BJ (cell line): ENCODE results near the gene TAMM41. TPM values are rescaled to one million over a fixed set of nuclear protein-coding genes. Genes with fewer than 3 reads are reported as not detected.

Experiments used
- CTCF ChIA-PET: fragments of 350-600 bp; formaldehyde crosslinking; extraction: SDS; loops from one replicate; lab custom pipeline; 2021; ENCODE audit warnings: antibody characterized with exemption, inconsistent platforms; lab: Yijun Ruan, JAX
- POLR2A ChIA-PET: fragments of 300-600 bp; sonication (Branson Sonifier 250); formaldehyde crosslinking; extraction: SDS; loops from one replicate; lab custom pipeline; 2021; ENCODE audit warnings: antibody characterized with exemption; lab: Charles Lee
- DNase-seq: peaks from one replicate; pipeline ENCODE4 v3.0.0-alpha.2; 2011; ENCODE audit warnings: low read depth
- H3K27me3 ChIP-seq: 2 replicates; pipeline ENCODE4 v1.6.0; 2011; ENCODE audit warnings: low read length; ENCODE audit not compliant: control insufficient read depth, insufficient read depth
- H3K36me3 ChIP-seq: 2 replicates; pipeline ENCODE4 v1.5.1; 2011; ENCODE audit warnings: low read length; ENCODE audit not compliant: control insufficient read depth, insufficient read depth
- H3K4me3 ChIP-seq: 2 replicates; pipeline ENCODE4 v1.5.1; 2011; ENCODE audit warnings: low read depth, mild to moderate bottlenecking, control low read depth, low read length
- CTCF ChIP-seq: IDR thresholded peaks from 2 replicates; pipeline ENCODE4 v1.5.1; 2011; ENCODE audit warnings: low read depth, mild to moderate bottlenecking, control low read depth, inconsistent platforms, low read length, moderate library complexity; ENCODE audit not compliant: insufficient read depth
- polyA plus RNA-seq: library from polyadenylated mRNA; depleted of rRNA; stranded (reverse); fragments of >200 nt; gene quantifications from 2 replicates; pipeline ENCODE4 v1.2.3, GENCODE V29; 2011

The TAMM41 gene
- polyA plus RNA-seq, 1 experiment = 10.0 TPM

- TF ChIP-seq CTCF = no peak
- ChIA-PET POLR2A (no interaction called here), CTCF (interaction anchor here (0.6 to 1.3 kb wide), 3 partner anchors 35 to 646 kb away, joined by 3 to 4 read pairs (median 3); no protein-coding TSS in a partner anchor)
- Histone ChIP-seq H3K36me3 (peaks cover 5% of the 10 kb centered on the region), H3K4me3 (no peak overlapping the region), H3K27me3 (no peaks in the 10 kb centered on the region)
- no peak for DNase-seq
Observed at GRCh38 chr3:11814663-11815062, 32.0 kb downstream of the TAMM41 start.

GRCh38 chr3:11810276-11810675 is 36.4 kb downstream of the TAMM41 start:
- no peaks in the 10 kb centered on the region for H3K27me3 ChIP-seq
- CTCF ChIA-PET = interaction anchor here (0.7 to 1.6 kb wide), 2 partner anchors 10 to 543 kb away, joined by 3 to 4 read pairs; no protein-coding TSS in a partner anchor
- TF ChIP-seq CTCF = peak; percentile 22; the same call in 1 of the 2 replicates
- H3K4me3 ChIP-seq = no peak overlapping the region
- POLR2A ChIA-PET = no interaction called here
- DNase-seq = peak; percentile 63
- peaks cover 7% of the 10 kb centered on the region for H3K36me3 ChIP-seq

GRCh38 chr3:11808231-11808630 is 38.5 kb downstream of the TAMM41 start:
- no peak for TF ChIP-seq CTCF
- ChIA-PET CTCF (interaction anchor here (0.8 to 1.5 kb wide), 9 partner anchors 8 to 428 kb away, joined by 3 to 7 read pairs (median 3); no protein-coding TSS in a partner anchor), POLR2A (no interaction called here)
- no peaks in the 10 kb centered on the region for H3K27me3 ChIP-seq
- H3K4me3 ChIP-seq = peak overlapping the region; percentile 4; the same call in 1 of the 2 replicates
- no peak for DNase-seq
- H3K36me3 ChIP-seq = peaks cover 3% of the 10 kb centered on the region

DNA sequence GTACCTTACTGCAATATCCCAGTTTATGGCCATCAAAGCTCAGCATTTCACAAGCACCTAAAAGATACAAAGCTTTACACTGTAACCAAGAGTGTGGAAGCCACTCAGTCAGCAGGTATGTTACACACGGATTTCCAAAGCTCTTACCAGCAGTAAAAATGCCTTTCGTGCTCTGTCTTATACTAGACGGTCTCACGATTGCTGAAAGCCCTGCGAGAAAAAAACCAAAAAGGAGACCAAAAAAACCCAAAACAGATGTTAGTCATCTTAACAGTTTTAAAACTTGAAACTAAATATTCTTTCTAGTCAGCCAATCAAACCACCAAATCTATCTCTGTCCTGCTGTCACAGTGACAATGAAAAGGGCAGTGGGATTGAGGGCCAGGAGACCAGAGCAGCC is 39.0 kb downstream of the TAMM41 start:
- TF ChIP-seq CTCF = no peak
- POLR2A ChIA-PET = interaction anchor here (0.5 to 0.6 kb wide), 2 partner anchors 114 to 246 kb away, joined by 3 to 4 read pairs; no protein-coding TSS in a partner anchor
- H3K4me3 ChIP-seq = 0 out of 2 replicates have a peak overlapping the region, but pooled peaks have one; percentile 4
- H3K36me3 ChIP-seq = peaks cover 3% of the 10 kb centered on the region
- H3K27me3 ChIP-seq = no peaks in the 10 kb centered on the region
- DNase-seq = peak; percentile 82
- CTCF ChIA-PET = interaction anchor here (0.6 to 1.2 kb wide), 7 partner anchors 9 to 428 kb away, joined by 3 to 5 read pairs (median 3); partner anchors contain the start of gene TAMM41

GRCh38 chr3:11805716-11806115 is 41.0 kb downstream of the TAMM41 start:
- no peak for DNase-seq
- H3K36me3 ChIP-seq = peaks cover 2% of the 10 kb centered on the region

More at GRCh38 chr3:11805716-11806115, 41.0 kb downstream of the TAMM41 start:
- H3K4me3 ChIP-seq = no peak overlapping the region
- CTCF ChIA-PET = interaction anchor here (0.7 to 4.5 kb wide), 4 partner anchors 26 to 426 kb away, joined by 3 to 23 read pairs (median 3); no protein-coding TSS in a partner anchor
- H3K27me3 ChIP-seq = no peaks in the 10 kb centered on the region
- POLR2A ChIA-PET = no interaction called here
- TF ChIP-seq CTCF = no peak
